GOT3 (cell line): ENCODE results near the gene SFTPB.
"Not testable (repeated sequence)": the region's sequence is repeated elsewhere in the genome, so short reads cannot be mapped to it uniquely, and the experiment has no call there.

Source experiments
- DNase-seq: peaks from one replicate; lab custom pipeline; 2025; ENCODE audit warnings: mixed read lengths; lab: John Stamatoyannopoulos, UW

SFTPB gene

DNA sequence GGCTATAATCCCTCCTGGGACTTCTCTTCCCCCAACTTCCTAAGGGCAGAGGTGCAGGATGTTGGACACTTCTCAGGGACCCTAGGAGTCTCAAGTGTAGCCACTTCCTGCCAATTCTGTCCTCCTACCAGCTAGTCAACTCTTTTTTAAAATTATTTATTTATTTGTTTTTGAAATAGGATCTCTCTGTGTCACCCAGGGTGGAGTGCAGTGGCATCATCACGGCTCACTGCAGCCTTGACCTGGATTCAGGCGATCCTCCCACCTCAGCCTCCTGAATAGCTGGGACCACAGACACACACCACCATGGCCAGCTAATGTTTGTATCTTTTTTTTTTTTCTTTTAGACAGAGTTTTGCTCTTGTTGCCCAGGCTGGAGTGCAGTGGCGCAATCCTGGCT, 11.5 kb downstream of the SFTPB start:
- DNase-seq: no peak

DNA sequence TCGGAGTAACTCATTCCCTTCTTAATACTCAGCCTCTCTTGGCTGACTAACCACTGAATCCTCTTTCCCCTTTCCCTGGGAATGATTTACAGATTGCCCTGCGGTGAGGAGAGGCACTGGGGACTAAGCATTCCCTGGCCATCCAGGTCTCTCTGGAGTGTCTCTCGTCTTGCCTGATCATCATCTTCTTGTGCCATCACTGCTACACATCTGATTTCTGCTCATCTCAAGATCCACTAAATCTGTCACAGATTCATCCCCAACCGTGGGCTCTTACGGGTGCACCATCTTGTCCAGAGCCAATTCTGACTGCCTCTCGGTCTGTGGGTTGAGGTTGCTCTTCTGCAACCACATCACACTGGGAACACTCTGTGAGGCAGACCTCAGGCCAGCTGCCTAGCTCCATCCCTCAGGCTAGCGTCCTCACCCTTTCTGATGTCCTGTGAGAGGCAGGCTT, 12.0 kb downstream of the SFTPB start:
- DNase-seq: no peak

DNA sequence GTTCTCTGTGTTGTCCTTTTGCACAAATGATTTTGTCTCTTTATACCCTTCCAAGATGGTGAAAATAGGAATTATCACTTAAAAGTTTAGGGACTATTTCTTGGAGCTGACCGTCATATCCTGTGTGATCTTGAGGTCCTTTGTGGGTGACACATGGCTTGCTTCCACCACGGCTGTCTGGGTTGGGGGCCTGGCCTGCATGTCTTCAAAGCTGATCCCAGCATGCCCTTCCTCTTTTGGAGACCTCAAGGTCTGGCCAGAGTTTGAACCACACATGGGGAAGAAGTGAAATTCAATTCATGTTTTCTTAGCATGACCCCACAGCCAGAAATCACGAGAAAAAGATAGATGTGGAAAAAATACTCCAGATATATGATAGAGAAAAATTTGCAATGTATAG, 14.0 kb downstream of the SFTPB start:
- DNase-seq: no peak

DNA sequence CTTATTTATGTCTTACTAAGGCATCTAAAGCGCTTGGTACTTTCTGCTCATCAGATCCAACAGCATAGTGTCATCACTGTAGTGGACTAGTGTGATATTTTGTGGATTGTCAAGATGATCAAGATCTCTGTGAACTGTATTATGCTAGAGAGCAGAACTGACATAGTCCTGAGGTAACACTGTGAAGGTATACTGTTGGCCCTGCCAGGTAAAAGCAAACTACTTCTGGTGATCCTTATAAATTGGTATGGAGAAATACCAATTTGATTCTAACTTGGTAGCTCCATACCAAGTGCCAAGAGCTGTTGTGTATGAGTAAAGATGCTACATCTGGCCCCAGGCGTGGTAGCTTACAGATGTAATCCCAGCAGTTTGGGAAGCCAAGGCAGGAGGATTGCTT, 15.9 kb downstream of the SFTPB start:
- DNase-seq: no peak

DNA sequence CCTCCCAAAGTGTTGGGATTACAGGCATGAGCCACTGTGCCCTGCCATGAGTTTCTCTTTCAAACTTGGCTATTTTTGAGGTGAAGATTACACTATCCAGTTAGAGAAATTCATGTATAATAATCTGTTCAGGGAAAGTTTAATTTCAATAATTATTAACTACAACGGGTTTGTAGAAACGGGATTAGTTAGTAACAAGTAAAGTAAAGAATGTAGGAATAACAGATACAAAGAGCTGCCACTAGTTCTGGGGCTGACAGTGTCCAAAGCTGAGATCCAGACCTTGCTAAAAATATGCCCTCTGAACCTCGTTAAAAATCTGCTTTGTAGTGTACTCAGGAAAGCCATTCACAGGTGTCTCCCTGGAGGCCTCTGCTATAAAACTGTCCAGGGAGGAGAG, 16.9 kb downstream of the SFTPB start:
- DNase-seq: no peak

DNA sequence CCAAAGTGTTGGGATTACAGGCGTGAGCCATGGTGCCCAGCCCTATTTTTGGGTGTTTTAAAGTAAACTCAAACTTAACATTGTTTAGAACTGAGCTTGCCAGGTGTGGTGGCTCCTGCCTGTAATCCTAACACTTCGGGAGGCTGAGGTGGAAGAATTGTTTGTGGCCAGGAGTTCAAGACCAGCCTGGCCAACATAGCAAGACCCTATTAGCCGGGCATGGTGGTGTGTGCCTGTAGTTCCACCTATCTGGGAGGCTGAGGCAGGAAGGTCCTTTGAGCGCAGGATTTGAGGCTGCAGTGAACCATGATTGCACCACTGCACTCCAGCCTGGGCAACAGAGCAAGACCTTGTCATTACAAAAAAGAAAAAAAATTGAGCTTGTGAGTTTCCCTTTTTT, 17.5 kb downstream of the SFTPB start:
- no peak for DNase-seq

DNA sequence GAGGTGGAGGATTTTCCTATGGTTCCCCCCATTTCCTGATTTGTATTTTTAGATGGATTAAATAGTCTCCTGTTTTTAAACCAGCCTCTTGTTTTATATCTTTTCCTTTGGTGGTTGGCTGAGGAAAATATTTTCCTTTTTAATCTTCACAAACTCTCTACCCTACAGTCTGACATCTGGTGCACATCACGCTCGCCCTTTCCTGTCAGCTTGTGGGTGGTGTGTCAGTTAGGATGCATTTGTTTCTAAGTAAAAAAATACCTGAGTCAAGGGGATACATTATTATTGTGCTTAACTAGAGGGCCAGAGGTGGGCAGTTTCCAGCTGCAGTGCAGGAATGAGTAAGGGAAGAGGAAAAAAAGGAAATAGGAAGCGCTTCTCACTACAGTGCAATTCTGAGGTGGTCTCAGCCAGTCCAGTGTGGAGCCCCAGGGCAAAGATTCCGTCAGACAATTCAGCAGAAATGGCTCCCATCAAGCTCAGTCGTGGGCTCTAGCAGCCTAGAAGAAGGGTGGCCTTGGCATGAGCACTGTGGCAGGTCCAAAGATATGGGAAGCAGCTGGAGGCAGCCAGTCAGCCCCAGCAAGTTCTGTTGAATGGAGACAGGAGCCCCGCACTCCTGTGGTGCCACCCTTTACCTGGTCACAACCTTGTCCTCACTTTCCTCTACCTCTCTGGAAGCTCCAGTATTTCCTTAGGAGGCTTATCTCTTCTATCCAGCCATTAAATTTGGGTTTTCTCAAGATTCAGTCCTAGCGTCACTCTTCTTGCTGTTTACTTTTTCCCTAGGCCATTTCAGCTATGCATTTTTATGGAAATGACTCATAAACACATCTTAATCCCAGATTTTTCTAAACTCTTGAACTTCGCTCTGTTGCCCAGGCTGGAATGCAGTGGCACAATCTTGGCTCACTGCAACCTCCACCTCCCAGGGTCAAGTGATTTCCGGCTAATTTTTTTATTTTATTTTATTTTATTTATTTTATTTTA, 18.5 kb downstream of the SFTPB start:
- no peak for DNase-seq

DNA sequence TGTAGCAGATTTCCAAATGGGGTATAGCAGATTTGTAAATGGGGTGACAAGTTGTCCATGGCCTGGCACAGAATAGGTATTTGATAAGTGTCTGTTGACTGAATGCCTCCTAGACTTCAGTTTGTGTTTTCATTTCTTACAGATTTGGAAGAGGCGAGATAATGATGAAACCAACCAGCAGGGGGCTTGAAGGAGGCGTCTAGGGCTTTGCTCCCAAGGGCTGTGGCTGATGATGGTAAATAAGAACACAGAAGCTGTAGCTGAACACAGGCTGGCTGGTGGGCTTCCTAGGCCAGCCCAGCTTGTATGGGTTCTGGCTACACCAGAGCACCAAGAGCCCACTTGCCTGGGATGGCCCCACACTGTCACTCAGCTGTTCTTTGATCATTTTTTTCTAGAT, 19.4 kb downstream of the SFTPB start:
- no peak for DNase-seq

DNA sequence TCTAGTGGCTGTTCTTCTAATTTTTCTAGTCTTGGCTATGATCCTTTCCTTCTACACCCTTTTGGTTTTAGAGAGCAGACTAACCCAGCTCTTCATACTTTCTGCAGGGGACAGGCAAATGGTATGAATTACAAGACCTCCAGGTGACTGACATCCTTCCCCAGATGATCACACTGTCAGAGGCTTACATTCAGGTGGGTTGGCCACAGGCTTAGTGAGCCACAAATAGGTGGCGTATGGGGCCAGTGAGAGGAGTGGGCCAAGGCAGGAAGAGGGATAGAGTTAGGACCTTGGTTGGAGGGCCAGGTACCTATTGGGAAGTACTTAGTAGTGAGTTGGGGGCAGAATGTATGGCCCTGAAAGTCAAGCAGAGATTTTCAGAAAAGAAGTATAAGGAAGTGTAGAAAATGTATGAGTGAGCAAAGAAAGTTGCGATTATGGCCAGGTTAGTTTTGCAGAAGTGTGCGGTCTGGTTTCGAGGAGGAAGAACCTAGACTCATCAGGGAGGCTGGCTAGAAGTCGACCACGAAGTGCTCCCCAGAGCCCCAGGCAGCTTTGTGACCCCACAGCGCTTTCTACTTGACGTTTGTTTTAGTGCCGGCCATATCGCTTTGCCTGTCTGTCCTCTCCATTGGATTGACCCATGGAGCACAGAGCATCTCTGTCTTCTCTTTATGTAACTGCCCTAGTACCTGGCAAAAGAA, 20.0 kb downstream of the SFTPB start:
- DNase-seq: no peak

DNA sequence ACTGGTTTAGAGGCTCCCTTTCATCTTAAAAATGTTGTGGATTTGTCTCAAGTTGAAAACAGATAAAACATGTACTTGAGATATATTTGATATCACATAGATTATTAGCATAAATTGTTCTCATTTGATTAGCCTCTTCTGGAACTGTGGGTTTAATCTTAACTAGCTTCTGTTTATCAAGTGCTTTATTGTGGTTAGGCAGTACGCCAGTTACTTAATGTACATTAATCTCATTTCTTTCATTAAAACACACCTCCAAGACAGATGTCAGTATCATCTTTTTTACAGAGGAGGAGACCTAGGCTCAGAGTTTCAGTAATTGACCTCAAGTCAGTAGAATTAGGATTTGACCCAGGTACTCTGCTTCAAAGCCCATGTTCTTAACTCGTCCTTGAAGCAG, 21.8 kb downstream of the SFTPB start:
- no peak for DNase-seq

DNA sequence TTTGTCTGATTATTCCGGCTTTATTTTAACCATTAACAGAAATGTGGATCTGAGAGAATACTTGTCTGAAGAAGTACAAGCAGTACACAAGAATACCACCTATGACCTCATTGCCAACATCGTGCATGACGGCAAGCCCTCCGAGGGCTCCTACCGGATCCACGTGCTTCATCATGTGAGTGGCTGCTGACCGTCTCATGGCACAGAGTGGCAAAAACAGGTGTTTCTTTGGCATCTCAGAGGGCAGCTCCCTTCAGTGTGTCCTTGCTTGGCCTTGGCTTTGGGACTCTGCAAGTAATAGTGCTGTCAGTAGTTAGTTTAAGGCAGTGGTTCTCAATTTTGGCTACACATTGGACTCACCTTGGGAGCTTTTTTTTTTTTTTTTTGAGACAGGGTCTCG, 23.1 kb downstream of the SFTPB start:
- no peak for DNase-seq

DNA sequence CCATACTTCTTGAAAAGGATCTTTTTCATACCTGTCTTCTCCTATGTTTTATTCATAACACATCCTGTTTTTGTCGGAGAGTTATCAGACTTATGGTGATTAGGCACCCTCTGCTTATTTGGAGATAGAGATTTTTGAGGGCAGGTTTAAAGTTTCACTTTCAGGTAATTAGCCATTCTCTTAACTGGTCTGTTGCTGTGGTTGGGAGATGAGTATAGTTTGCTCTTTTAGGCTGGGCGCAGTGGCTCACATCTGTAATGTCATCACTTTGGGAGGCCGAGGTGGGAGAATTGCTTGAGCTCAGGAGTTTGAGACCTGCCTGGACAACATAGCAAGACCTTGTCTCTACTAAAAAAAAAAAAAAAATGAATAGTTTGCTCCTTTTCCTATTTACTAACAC, 25.3 kb downstream of the SFTPB start:
- DNase-seq: no peak

DNA sequence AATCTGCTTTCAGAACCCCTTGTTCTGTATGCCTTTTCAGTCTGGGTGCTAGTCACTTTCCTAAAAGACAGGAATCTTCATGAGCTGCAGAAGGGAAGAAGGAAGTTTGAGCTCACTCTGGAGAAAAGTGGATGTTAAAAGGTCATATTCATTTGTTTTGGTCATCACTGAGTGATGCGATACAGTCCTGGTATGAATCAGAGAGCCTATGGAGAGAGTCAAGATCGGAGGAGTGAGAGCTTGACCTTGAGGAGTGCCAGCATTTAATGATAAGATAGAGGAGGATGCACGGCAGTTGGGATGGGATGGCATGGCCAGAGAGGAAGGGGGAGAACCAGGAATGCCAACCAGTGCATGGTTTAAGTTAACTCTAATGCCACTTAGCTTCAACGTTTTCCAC, 32.4 kb downstream of the SFTPB start:
- DNase-seq: no peak

DNA sequence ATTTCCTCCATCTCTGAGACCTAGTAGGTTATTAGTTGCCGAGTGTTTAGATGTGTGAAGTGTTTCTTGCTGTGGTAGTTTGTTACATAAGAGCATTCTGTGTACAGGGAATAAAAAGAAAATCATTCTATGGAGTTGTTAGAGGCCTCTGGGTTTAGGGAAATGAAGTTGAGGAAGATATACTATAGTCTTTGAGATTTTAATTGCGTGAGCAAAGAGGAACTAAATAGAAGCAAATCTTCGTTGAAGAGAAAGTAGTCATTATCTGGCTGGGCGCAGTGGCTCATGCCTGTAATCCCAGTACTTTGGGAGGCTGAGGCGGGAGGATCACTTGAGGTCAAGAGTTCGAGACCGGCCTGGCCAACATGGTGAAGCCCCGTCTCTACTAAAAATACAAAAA, 33.0 kb downstream of the SFTPB start:
- DNase-seq: no peak

DNA sequence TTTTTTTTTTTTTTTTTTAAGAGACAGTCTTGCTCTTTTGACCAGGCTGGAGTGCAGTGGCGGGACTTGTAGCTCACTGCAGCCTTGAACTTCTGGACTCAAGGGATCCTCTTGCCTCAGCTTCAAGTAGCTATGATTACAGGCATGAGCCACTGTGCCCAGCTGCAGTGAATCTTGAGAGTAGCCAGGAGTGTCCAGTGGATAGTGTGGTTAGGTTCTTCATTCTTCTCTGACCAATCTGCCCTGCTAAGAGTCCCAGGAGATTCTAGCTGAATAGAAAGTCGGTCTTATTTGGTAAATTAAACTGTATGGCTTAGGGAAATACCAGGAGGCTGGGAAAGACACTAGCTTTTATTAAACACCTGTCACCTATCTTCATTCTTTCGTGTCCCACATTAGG, 36.7 kb downstream of the SFTPB start:
- DNase-seq: no peak

DNA sequence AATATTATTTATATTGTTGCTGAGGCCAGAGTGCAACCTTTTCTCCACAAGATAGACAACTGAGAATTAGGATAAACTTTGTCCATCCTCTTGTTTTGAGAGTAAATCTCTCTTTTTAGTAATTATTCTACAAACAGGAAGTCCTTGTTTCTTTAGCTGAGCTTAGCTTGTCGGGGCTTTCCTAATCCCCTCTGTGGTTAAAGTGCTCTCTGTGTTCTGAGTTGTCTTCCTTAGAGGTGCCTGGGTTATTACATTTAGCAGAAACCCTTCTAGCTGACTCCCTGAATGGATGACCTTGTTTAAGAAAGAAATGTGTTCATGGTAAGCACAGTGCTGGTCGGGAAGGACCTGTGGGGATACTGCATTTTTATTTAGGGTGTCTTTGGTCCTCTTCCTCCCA, 39.3 kb downstream of the SFTPB start:
- DNase-seq: no peak

DNA sequence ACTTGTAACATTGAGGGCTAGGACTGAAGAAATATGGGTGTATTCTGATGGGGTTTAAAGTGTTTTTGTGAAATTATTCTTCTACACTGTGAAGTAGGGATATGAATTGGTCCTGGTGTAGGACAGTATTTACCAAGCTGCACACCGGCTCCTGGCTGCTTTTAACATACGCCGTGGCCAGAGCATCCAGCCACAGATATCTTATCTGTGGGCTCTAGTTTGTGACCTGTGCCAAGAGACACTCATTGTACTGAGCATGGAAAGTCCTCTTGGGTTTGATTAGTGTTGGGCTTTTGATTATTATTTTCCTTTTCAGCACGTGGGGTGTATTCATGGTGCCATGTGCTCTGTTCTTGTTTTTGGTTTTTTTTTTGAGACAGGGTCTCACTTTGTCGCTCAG, 44.0 kb downstream of the SFTPB start:
- DNase-seq: no peak

DNA sequence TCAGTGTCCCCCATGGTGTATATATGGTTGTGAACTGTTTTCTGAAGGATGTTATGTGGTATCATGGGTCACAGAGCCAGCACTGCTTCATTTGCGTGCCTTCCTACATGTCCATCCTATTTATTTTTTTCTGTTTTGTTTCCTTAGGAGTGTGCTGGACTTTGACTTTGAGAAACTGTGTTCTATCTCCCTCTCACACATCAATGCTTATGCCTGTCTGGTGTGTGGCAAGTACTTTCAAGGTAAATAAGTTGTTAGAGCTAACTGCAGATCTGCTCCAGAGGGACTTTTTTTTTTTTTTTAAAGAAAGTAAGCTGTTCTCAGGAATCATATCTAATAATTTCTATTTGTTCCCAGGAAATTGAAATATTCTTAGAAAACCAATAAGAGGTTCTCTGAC, 46.7 kb downstream of the SFTPB start:
- no peak for DNase-seq

DNA sequence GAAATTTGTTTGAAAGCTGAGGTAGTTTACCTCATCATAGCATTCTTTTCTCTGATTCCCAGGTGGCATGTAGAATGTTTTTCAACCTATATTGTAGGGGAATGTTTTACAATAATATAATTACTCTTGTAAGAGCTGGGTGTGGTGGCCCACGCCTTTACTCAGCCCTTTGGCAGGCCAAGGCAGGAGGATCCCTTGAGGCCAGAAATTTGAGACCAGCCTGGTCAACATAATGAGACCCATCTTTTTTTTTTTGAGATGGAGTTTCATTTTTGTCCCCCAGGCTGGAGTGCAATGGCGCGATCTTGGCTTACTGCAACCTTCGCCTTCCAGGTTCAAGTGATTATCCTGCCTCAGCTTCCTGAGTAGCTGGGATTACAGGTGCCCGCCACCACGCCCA, 48.4 kb downstream of the SFTPB start:
- DNase-seq: no peak

DNA sequence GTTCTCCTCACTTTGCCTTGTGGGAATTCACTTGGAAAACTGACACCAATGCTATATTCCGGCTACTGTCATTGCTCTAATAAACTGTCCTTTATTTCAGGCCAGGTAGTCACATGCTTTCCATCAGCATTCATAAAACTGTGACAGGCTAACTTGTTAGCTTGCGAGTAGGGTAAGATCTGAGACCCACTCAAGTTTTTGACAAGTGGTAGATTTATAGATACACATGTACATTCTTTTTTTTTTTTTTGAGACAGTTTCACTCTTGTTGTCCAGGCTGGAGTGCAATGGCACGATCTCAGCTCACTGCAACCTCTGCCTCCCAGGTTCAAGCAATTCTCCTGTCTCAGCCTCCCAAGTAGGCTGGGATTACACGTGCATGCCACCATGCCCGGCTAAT, 50.3 kb downstream of the SFTPB start:
- DNase-seq: not testable (repeated sequence)

DNA sequence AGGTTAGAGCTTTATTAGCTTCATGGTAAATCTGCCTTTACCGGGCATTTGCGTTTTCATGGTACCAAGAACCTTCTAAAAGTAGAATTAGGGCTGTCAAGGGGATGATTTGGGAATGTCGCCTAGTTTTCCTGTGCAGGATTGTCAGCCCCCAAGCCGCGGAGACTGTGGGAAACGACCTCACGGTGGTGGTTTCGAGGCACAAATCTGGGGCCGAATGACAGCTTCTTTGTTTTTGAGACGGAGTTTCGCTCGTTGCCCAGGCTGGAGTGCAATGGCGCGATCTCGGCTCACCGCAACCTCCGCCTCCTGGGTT, 52.6 kb downstream of the SFTPB start:
- no peak for DNase-seq

DNA sequence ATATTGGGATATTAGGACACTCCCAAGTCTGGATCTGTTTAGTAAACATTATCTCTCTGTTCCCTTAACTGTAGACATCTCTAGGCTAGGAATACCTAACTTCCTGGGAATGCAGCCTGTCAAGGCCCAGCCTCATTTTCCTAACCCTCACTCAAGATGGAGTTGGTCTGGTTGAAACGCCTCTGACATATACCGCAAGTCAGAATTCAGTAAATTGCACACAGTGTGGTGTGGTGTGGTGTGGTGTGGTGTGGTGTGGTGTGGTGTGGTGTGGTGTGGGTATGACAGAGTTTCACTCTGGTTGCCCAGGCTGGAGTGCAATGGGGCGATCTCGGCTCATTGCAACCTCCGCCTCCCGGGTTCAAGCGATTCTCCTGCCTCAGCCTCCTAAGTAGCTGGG, 53.2 kb downstream of the SFTPB start:
- not testable (repeated sequence) for DNase-seq

DNA sequence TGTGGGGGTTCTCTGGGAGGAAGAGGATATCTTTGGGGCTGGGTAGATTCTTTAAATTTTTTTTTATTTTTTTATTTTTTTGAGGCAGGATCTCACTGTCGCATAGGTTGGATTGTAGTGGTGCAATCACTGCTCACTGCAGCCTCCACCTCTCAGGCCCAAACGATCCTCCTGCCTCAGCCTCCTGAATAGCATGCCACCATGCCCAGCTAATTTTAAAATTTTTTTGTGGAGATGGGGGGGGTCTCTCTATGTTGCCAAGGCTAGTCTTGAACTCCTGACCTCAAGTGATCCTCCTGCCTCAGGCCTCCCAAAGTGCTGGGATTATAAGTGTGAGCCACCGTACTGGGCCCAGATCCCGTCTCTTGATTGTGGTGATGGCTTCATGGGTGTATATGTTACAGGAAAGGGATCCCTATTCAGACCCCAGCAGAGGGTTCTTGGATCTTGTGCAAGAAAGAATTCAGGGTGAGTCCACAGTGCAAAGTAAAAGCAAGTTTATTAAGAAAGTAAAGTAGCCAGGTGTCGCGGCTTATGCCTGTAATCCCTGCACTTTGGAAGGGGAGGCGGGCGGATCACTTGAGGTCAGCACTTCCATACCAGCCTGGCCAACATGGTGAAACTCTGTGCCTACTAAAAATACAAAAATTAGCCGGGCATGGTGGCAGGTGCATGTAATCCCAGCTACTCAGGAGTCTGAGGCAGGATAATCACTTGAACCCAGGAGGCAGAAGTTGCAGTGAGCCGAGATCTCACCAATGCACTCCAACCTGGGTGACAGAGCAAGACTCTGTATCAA, 54.1 kb downstream of the SFTPB start:
- DNase-seq: no peak
